LNCAP (cell line): ENCODE data around the gene DAPK3.

Source experiments
- CTCF ChIP-seq: fragments of 450-650 bp; IDR thresholded peaks from 2 replicates; pipeline ENCODE4 v1.5.1; 2017; ENCODE audit warnings: mild to moderate bottlenecking

DAPK3 gene

GRCh38 chr19:3975637-3976087 lies 4.8 kb upstream of the DAPK3 start:
- no peak for TF ChIP-seq CTCF

DNA sequence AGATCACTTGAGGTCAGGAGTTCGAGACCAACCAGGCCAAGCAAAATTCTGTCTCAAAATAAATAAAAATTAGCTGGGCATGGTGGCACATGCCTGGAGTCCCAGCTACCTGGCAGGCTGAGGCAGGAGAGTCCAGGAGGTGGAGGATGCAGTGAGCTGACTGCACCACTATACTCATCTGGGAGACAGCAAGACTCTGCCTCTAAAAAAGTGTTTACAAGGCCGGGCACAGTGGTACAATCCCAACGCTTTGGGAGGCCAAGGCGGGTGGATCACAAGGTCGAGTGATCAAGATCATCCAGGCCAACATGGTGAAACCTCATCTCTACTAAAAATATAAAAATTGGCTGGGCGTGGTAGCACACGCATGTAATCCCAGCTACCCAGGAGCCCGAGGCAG lies 4.2 kb upstream of the DAPK3 start:
- no peak for TF ChIP-seq CTCF

DNA sequence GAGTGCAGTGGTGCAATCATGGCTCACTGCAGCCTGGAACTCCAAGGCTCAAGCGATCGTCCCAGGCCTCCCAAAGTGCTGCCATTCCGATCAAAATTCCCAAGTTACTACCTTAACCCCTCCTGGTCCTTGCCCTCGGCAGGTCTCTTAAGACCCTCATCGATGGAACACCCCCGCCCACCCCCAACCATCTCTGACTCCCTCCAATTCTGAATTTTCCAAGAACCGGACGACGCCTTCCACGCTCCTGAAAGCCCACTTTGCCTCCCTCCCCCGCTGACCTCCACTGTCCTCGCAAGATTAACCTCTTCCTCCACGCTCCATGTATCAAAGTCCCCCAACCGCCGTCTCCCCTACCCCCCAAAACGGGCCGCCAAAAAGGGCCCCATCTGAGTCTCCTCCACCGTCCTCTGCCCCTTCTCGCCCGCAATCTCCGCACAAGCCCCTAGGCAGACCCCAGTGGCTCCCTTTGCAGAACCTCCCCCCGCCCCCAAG lies 539 bp downstream of the DAPK3 start:
- TF ChIP-seq CTCF, result no peak

DNA sequence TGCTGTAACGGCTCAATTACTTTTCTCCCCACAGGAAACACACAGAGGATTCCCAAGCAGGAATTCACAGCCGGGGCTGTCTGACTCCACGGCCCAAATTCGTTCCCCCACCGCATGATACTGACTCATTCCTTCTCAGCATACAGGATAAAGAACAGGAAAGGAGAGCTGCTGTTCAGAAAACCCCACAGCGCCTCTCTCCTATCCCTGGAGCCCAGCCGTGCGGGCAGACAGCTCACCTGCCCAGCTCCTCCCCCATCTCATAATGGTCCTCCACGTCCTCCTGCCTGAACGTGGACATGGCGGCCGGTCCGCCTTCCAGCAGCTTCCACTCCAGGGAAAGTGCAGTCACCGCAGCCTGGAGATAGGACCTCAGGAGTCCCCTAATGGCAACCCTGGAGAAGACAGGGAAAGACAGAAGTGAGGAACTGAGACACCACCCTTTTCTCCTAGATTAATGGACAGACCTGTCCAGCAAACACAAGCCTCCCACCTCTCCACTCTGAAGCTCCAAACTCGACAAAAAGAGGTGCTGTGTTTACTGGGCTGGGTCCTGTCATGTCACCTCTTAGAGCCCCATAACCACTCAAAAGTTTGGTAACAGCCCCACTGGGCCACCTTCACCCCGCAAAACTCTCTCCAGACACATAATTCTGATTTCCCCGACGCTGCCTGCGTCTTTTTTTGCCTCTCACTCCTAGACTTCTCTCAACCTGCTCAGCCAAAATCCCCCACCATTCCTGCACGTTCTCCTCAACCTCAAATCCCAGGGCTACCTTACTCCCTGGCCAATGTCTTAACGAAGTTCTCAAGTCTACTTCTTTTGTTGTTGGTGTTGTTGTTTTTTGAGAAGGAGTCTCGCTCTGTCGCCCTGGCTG lies 1.2 kb downstream of the DAPK3 start:
- TF ChIP-seq CTCF, result peak; percentile 11; the same call in 1 of the 2 replicates

GRCh38 chr19:3968556-3969434 lies 2.1 kb downstream of the DAPK3 start:
- TF ChIP-seq CTCF, result no peak

- TF ChIP-seq CTCF, result no peak
Measured at GRCh38 chr19:3966051-3967017, 4.6 kb downstream of the DAPK3 start.
